Naive thymus-derived CD4-positive, alpha-beta T cell (primary cell): ENCODE data around the gene P4HA2. TPM values are rescaled to one million over a fixed set of nuclear protein-coding genes. Genes with fewer than 3 reads are reported as not detected.
"Not testable (repeated sequence)": the region's sequence is repeated elsewhere in the genome, so short reads cannot be mapped to it uniquely, and the experiment has no call there.

Experiments
- ATAC-seq: fragments of 150-1000 bp; cut with Tn5 transposase; 2 replicates; pipeline ENCODE4 v1.10.0; 2021; ENCODE audit warnings: mild to moderate bottlenecking, moderate library complexity
- CTCF ChIA-PET: fragments of 350-600 bp; sonication (Branson Sonifier 250); formaldehyde crosslinking; loops from one replicate; lab custom pipeline; 2021; ENCODE audit warnings: antibody characterized with exemption; lab: Charles Lee
- POLR2A ChIA-PET: fragments of 350-600 bp; sonication (Branson Sonifier 250); formaldehyde crosslinking; loops from one replicate; lab custom pipeline; 2021; ENCODE audit warnings: antibody characterized with exemption, inconsistent platforms; lab: Charles Lee
- DNase-seq, 9 donors: peaks; one replicate each; pipeline versions ENCODE4 v3.0.0 to v3.0.0-alpha.2; 2020 to 2022; ENCODE audit warnings: mixed read lengths in 1 of 9
- H3K27ac ChIP-seq: one replicate; pipeline ENCODE4 v1.7.0; 2013; ENCODE audit warnings: mild to moderate bottlenecking, low read depth, low read length, moderate library complexity
- H3K27me3 ChIP-seq, 2 donors: one replicate each; pipeline ENCODE4 v1.7.0; 2013; ENCODE audit warnings: low read length in 2 of 2, mild to moderate bottlenecking in 2 of 2, moderate library complexity in 2 of 2; ENCODE audit not compliant: control insufficient read depth in 2 of 2, insufficient read depth in 2 of 2
- H3K36me3 ChIP-seq, 3 experiments: 1 replicate in 2 of 3; 2 replicates in 1 of 3; pipeline ENCODE4 v1.7.0; 2013; ENCODE audit warnings: low read length in 3 of 3, mild to moderate bottlenecking in 3 of 3, moderate library complexity in 1 of 3; ENCODE audit not compliant: insufficient read depth in 3 of 3, control insufficient read depth in 2 of 3
- H3K4me1 ChIP-seq, 2 donors: one replicate each; pipeline ENCODE4 v1.7.0; 2013; ENCODE audit warnings: low read length in 2 of 2, mild to moderate bottlenecking in 2 of 2, moderate library complexity in 1 of 2; ENCODE audit not compliant: control insufficient read depth in 2 of 2, insufficient read depth in 2 of 2
- H3K4me3 ChIP-seq: 2 replicates; pipeline ENCODE4 v1.7.0; 2013; ENCODE audit warnings: mild to moderate bottlenecking, low read length
- H3K9me3 ChIP-seq, 3 experiments: 1 replicate in 2 of 3; 2 replicates in 1 of 3; pipeline ENCODE4 v1.7.0; 2013; ENCODE audit warnings: low read length in 3 of 3; ENCODE audit not compliant: control insufficient read depth in 2 of 3
- H3K27ac Mint-ChIP-seq, 9 donors: one replicate each; pipeline ENCODE4 v1.8.0; 2020 to 2022; ENCODE audit warnings: mixed read lengths in 9 of 9, mild to moderate bottlenecking in 8 of 9, moderate library complexity in 5 of 9, inconsistent platforms in 2 of 9
- H3K27me3 Mint-ChIP-seq, 5 donors: one replicate each; pipeline ENCODE4 v1.8.0; 2021 to 2022; ENCODE audit warnings: mixed read lengths in 5 of 5, mild to moderate bottlenecking in 1 of 5
- H3K36me3 Mint-ChIP-seq, 5 donors: one replicate each; pipeline ENCODE4 v1.8.0; 2020 to 2022; ENCODE audit warnings: mixed read lengths in 5 of 5, mild to moderate bottlenecking in 3 of 5, inconsistent platforms in 1 of 5
- H3K4me1 Mint-ChIP-seq, 7 donors: one replicate each; pipeline ENCODE4 v1.8.0; 2020 to 2022; ENCODE audit warnings: mixed read lengths in 7 of 7, mild to moderate bottlenecking in 3 of 7, inconsistent platforms in 1 of 7
- H3K4me3 Mint-ChIP-seq, 10 donors: one replicate each; pipeline ENCODE4 v1.8.0; 2020 to 2022; ENCODE audit warnings: mild to moderate bottlenecking in 10 of 10, mixed read lengths in 10 of 10, moderate library complexity in 6 of 10, inconsistent platforms in 2 of 10
- H3K9me3 Mint-ChIP-seq, 11 donors: one replicate each; pipeline ENCODE4 v1.8.0; 2020 to 2022; ENCODE audit warnings: mixed read lengths in 11 of 11, mild to moderate bottlenecking in 4 of 11, inconsistent platforms in 1 of 11, moderate library complexity in 1 of 11
- intact Hi-C, 2 donors: fragments of 100-400 bp; cut with micrococcal nuclease; formaldehyde crosslinking; loops; one replicate each; pipeline ENCODE4 v1.15.1; 2023
- polyA plus RNA-seq, 2 donors: library from polyadenylated mRNA; unstranded; fragments of 300-500 nt; fragmentation: Illumina TruSeq; gene quantifications; one replicate each; pipeline ENCODE4 v1.2.3, GENCODE V29; 2021
- total RNA-seq, 6 experiments: library from RNA in 5 of 6; stranded (reverse) in 5 of 6; gene quantifications; 1 replicate in 5 of 6; 2 replicates in 1 of 6; pipeline ENCODE4 v1.2.3 and lab custom pipeline; 2021 to 2026

Gene P4HA2
- total and polyA plus RNA-seq, 7 experiments from 2014 or later: 0.30 to 23.9 (median 0.99) TPM; not detected in 3

- no peaks in the 10 kb centered on the region for H3K4me1 ChIP-seq
- no peak for ATAC-seq
- DNase-seq: no peak
- peaks cover 0 to 4% (median 1%) of the 10 kb centered on the region in 5 donors for H3K36me3 Mint-ChIP-seq
- no peaks in the 10 kb centered on the region for H3K36me3 ChIP-seq
- H3K9me3 ChIP-seq: no peaks in the 10 kb centered on the region
- CTCF ChIA-PET: no interaction called here
- H3K27ac Mint-ChIP-seq: no peak overlapping the region
- H3K27me3 ChIP-seq: no peaks in the 10 kb centered on the region
- H3K4me3 Mint-ChIP-seq: no peak overlapping the region
- no peak overlapping the region for H3K27ac ChIP-seq
- H3K4me1 Mint-ChIP-seq: peaks cover 0 to 3% (median 0%) of the 10 kb centered on the region in 7 donors
- no peak overlapping the region for H3K4me3 ChIP-seq
- POLR2A ChIA-PET: no interaction called here
- H3K9me3 Mint-ChIP-seq: peaks cover under 1 to 22% (median 9%) of the 10 kb centered on the region in 11 donors
- intact Hi-C loops: no loop called here
- peaks cover 3 to 24% (median 9%) of the 10 kb centered on the region in 5 donors for H3K27me3 Mint-ChIP-seq
Measured at GRCh38 chr5:132162945-132163344, 64.7 kb downstream of the P4HA2 start.

DNA sequence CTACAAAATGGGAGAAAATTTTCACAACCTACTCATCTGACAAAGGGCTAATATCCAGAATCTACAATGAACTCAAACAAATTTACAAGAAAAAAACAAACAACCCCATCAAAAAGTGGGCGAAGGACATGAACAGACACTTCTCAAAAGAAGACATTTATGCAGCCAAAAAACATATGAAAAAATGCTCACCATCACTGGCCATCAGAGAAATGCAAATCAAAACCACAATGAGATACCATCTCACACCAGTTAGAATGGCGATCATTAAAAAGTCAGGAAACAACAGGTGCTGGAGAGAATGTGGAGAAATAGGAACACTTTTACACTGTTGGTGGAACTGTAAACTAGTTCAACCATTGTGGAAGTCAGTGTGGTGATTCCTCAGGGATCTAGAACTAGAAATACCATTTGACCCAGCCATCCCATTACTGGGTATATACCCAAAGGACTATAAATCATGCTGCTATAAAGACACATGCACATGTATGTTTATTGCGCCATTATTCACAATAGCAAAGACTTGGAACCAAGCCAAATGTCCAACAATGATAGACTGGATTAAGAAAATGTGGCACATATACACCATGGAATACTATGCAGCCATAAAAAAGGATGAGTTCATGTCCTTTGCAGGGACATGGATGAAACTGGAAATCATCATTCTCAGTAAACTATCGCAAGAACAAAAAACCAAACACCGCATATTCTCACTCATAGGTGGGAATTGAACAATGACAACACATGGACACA is 65.9 kb downstream of the P4HA2 start:
- intact Hi-C loops, ATAC-seq: not testable (repeated sequence)

GRCh38 chr5:132156413-132156812 is 71.2 kb downstream of the P4HA2 start:
- peaks cover 6 to 15% (median 11%) of the 10 kb centered on the region in 5 donors for H3K36me3 Mint-ChIP-seq
- ChIA-PET CTCF (no interaction called here), POLR2A (no interaction called here)
- Histone ChIP-seq H3K27me3 (no peaks in the 10 kb centered on the region), H3K9me3 (no peaks in the 10 kb centered on the region), H3K4me1 (no peaks in the 10 kb centered on the region), H3K4me3 (no peak overlapping the region), H3K27ac (no peak overlapping the region), H3K36me3 (no peaks in the 10 kb centered on the region)
- intact Hi-C loops: no loop called here
- DNase-seq: no peak
- peaks cover 0 to 49% (median 26%) of the 10 kb centered on the region in 11 donors for H3K9me3 Mint-ChIP-seq
- H3K27me3 Mint-ChIP-seq: peaks cover 12 to 45% (median 29%) of the 10 kb centered on the region in 5 donors
- no peak overlapping the region for H3K4me3 Mint-ChIP-seq
- H3K27ac Mint-ChIP-seq: no peak overlapping the region
- no peak for ATAC-seq
- no peaks in the 10 kb centered on the region for H3K4me1 Mint-ChIP-seq

More for the DNA sequence above, 65.9 kb downstream of the P4HA2 start:
- H3K4me1 Mint-ChIP-seq, H3K36me3 ChIP-seq, CTCF ChIA-PET, H3K27ac ChIP-seq, H3K4me3 Mint-ChIP-seq, H3K27me3 ChIP-seq, H3K9me3 ChIP-seq, DNase-seq, POLR2A ChIA-PET, H3K4me1 ChIP-seq, H3K36me3 Mint-ChIP-seq, H3K4me3 ChIP-seq, H3K27ac Mint-ChIP-seq: not testable (repeated sequence)
- peaks cover 5 to 22% (median 16%) of the 10 kb centered on the region in 5 donors for H3K27me3 Mint-ChIP-seq
- peaks cover 0 to 12% (median 6%) of the 10 kb centered on the region in 11 donors for H3K9me3 Mint-ChIP-seq

DNA sequence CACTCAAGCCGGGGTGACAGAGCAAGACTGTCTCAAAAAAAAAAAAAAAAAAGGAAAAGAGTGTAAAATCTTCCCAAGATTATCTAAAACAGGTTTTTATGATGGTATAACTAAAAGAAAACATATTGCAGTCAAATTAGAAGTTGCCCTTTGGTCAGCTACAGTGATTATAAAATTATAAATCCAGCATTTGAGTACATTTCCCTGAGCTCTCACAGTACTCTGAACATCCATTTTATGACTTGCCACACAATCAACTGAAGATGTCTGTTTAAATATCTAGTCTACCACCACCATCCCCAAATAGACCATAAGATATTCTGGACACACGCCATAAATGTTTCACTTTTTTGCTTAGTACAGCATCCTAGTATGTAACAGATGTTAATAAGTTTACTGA is 77.1 kb downstream of the P4HA2 start:
- no peak for ATAC-seq
- no peaks in the 10 kb centered on the region for H3K9me3 ChIP-seq
- ChIA-PET POLR2A (no interaction called here), CTCF (no interaction called here)
- no peaks in the 10 kb centered on the region for H3K27me3 ChIP-seq
- no peak overlapping the region for H3K4me3 Mint-ChIP-seq
- no peaks in the 10 kb centered on the region for H3K4me1 Mint-ChIP-seq
- no peak overlapping the region for H3K27ac Mint-ChIP-seq
- peaks cover 5 to 59% (median 29%) of the 10 kb centered on the region in 5 donors for H3K27me3 Mint-ChIP-seq
- H3K9me3 Mint-ChIP-seq: peaks cover 0 to 38% (median 20%) of the 10 kb centered on the region in 11 donors
- no peak overlapping the region for H3K4me3 ChIP-seq
- H3K36me3 ChIP-seq: no peaks in the 10 kb centered on the region
- peaks cover under 1 to 12% (median 6%) of the 10 kb centered on the region in 5 donors for H3K36me3 Mint-ChIP-seq
- no peak for DNase-seq
- no peaks in the 10 kb centered on the region for H3K4me1 ChIP-seq
- no peak overlapping the region for H3K27ac ChIP-seq
- intact Hi-C loops: no loop called here

- CTCF ChIA-PET: no interaction called here
Measured at GRCh38 chr5:132147663-132148062, 80.0 kb downstream of the P4HA2 start.

GRCh38 chr5:132145326-132145725 is 82.3 kb downstream of the P4HA2 start:
- H3K4me1 Mint-ChIP-seq, H3K4me3 ChIP-seq, CTCF ChIA-PET, DNase-seq, ATAC-seq, intact Hi-C loops, H3K27ac Mint-ChIP-seq, H3K27ac ChIP-seq, H3K27me3 ChIP-seq, POLR2A ChIA-PET, H3K36me3 ChIP-seq, H3K4me1 ChIP-seq, H3K4me3 Mint-ChIP-seq: not testable (repeated sequence)
- Mint-ChIP-seq H3K36me3 (peaks cover 0 to 15% (median 8%) of the 10 kb centered on the region in 5 donors), H3K27me3 (peaks cover 0 to 47% (median 21%) of the 10 kb centered on the region in 5 donors), H3K9me3 (peaks cover 11 to 38% (median 25%) of the 10 kb centered on the region in 11 donors)
- peaks cover 0 to 13% (median 4%) of the 10 kb centered on the region in 3 experiments for H3K9me3 ChIP-seq

More at GRCh38 chr5:132147663-132148062, 80.0 kb downstream of the P4HA2 start:
- peaks cover 0 to 9% (median 4%) of the 10 kb centered on the region in 3 experiments for H3K9me3 ChIP-seq
- ATAC-seq: no peak
- no peaks in the 10 kb centered on the region for H3K4me1 Mint-ChIP-seq
- H3K9me3 Mint-ChIP-seq: peaks cover 11 to 40% (median 29%) of the 10 kb centered on the region in 11 donors
- intact Hi-C loops: no loop called here
- POLR2A ChIA-PET: no interaction called here
- H3K27ac ChIP-seq: no peak overlapping the region
- H3K4me3 ChIP-seq: no peak overlapping the region
- no peaks in the 10 kb centered on the region for H3K36me3 ChIP-seq
- H3K4me1 ChIP-seq: no peaks in the 10 kb centered on the region
- no peaks in the 10 kb centered on the region for H3K27me3 ChIP-seq
- H3K36me3 Mint-ChIP-seq: peaks cover 0 to 13% (median 7%) of the 10 kb centered on the region in 5 donors
- DNase-seq: no peak
- H3K27me3 Mint-ChIP-seq: peaks cover 0 to 54% (median 24%) of the 10 kb centered on the region in 5 donors
- no peak overlapping the region for H3K4me3 Mint-ChIP-seq
- no peak overlapping the region for H3K27ac Mint-ChIP-seq
